HEK293T (cell line): Measurements from ENCODE around the gene RPTOR.

ENCODE experiments used
- CTCF ChIA-PET: fragments of 350-600 bp; formaldehyde crosslinking; extraction: SDS; loops from one replicate; lab custom pipeline; 2021; ENCODE audit warnings: antibody characterized with exemption, inconsistent platforms; lab: Yijun Ruan, JAX
- POLR2A ChIA-PET: fragments of 350-600 bp; formaldehyde crosslinking; extraction: SDS; loops from one replicate; lab custom pipeline; 2020; ENCODE audit warnings: antibody characterized with exemption, inconsistent platforms; lab: Yijun Ruan, JAX
- DNase-seq: peaks from one replicate; pipeline ENCODE4 v3.0.0; 2012; ENCODE audit warnings: mixed read lengths; ENCODE audit errors: extremely low spot score
- ARNT ChIP-seq: fragments of 450-650 bp; IDR thresholded peaks from 2 replicates; pipeline ENCODE4 v1.6.1; 2017; ENCODE audit warnings: mild to moderate bottlenecking
- BHLHE40 ChIP-seq: fragments of 450-650 bp; IDR thresholded peaks from 2 replicates; pipeline ENCODE4 v1.6.1; 2016; ENCODE audit warnings: mild to moderate bottlenecking, moderate library complexity, borderline replicate concordance
- CTBP1 ChIP-seq: fragments of 450-650 bp; IDR thresholded peaks from 2 replicates; pipeline ENCODE4 v1.6.1; 2016; ENCODE audit warnings: borderline replicate concordance
- ELF4 ChIP-seq: fragments of 450-650 bp; IDR thresholded peaks from 2 replicates; pipeline ENCODE4 v1.6.1; 2017; ENCODE audit warnings: antibody characterized with exemption
- FOXA1 ChIP-seq: fragments of 450-650 bp; IDR thresholded peaks from 2 replicates; pipeline ENCODE4 v1.6.1; 2016; ENCODE audit warnings: mild to moderate bottlenecking
- FOXK2 ChIP-seq: fragments of 450-650 bp; IDR thresholded peaks from 2 replicates; pipeline ENCODE4 v1.6.1; 2016; ENCODE audit warnings: mild to moderate bottlenecking
- FOXM1 ChIP-seq: fragments of 450-650 bp; IDR thresholded peaks from 2 replicates; pipeline ENCODE4 v1.6.1; 2017; ENCODE audit warnings: mild to moderate bottlenecking, borderline replicate concordance
- HDGF ChIP-seq: fragments of 450-650 bp; IDR thresholded peaks from 2 replicates; pipeline ENCODE4 v1.6.1; 2017; ENCODE audit warnings: antibody characterized with exemption, borderline replicate concordance
- L3MBTL2 ChIP-seq: fragments of 450-650 bp; conservative IDR thresholded peaks from 2 replicates; pipeline ENCODE4 v1.6.1; 2016; ENCODE audit warnings: mild to moderate bottlenecking
- LEF1 ChIP-seq: fragments of 450-650 bp; IDR thresholded peaks from 2 replicates; pipeline ENCODE4 v1.6.1; 2017; ENCODE audit warnings: mild to moderate bottlenecking, borderline replicate concordance
- NFRKB ChIP-seq: fragments of 450-650 bp; IDR thresholded peaks from 2 replicates; pipeline ENCODE4 v1.6.1; 2016; ENCODE audit warnings: mild to moderate bottlenecking, moderate library complexity
- SP1 ChIP-seq: fragments of 450-650 bp; IDR thresholded peaks from 2 replicates; pipeline ENCODE4 v1.6.1; 2017
- SUZ12 ChIP-seq: fragments of 450-650 bp; IDR thresholded peaks from 2 replicates; pipeline ENCODE4 v1.6.1; 2016; ENCODE audit warnings: mild to moderate bottlenecking
- TARDBP ChIP-seq: fragments of 450-650 bp; IDR thresholded peaks from 2 replicates; pipeline ENCODE4 v1.6.1; 2016
- ZNF384 ChIP-seq: fragments of 450-650 bp; IDR thresholded peaks from 2 replicates; pipeline ENCODE4 v1.6.1; 2016
- TF ChIP-seq, protein P1 (sequence below): fragments of 450-650 bp; IDR thresholded peaks from 2 replicates; pipeline ENCODE4 v1.6.1; 2016

RPTOR gene

DNA sequence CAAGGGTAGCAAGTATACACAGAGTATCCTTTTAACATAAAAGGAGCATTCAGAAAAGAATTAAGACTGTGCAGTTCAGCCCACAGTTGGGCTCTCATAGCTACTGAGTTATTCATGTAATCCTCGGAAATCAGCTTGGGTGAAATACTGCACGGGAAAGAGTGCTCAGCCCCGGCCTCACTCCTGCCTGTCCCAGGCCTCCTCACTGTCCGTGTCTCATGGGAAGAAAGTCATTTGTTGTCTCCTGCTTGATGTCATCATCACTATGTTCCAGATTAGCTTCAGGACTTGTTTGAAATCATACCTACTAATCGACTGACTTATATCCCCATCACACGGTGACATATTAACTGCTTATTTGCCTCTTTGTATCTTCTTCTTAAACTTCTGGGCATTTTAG lies 223.8 kb downstream of the RPTOR start:
- TF ChIP-seq NFRKB, result no peak
- TF ChIP-seq, protein P1, sequence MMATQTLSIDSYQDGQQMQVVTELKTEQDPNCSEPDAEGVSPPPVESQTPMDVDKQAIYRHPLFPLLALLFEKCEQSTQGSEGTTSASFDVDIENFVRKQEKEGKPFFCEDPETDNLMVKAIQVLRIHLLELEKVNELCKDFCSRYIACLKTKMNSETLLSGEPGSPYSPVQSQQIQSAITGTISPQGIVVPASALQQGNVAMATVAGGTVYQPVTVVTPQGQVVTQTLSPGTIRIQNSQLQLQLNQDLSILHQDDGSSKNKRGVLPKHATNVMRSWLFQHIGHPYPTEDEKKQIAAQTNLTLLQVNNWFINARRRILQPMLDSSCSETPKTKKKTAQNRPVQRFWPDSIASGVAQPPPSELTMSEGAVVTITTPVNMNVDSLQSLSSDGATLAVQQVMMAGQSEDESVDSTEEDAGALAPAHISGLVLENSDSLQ, result no peak
- TF ChIP-seq TARDBP, result no peak
- TF ChIP-seq LEF1, result no peak
- TF ChIP-seq ELF4, result no peak
- TF ChIP-seq CTBP1, result no peak
- no peak for TF ChIP-seq SP1
- no peak for TF ChIP-seq BHLHE40
- no peak for TF ChIP-seq FOXA1
- no peak for TF ChIP-seq FOXK2
- TF ChIP-seq ARNT, result no peak
- TF ChIP-seq HDGF, result no peak
- TF ChIP-seq ZNF384, result no peak
- no peak for TF ChIP-seq FOXM1
- no peak for TF ChIP-seq SUZ12
- TF ChIP-seq L3MBTL2, result no peak
- CTCF ChIA-PET, result no interaction called here
- POLR2A ChIA-PET, result no interaction called here
- no peak for DNase-seq

DNA sequence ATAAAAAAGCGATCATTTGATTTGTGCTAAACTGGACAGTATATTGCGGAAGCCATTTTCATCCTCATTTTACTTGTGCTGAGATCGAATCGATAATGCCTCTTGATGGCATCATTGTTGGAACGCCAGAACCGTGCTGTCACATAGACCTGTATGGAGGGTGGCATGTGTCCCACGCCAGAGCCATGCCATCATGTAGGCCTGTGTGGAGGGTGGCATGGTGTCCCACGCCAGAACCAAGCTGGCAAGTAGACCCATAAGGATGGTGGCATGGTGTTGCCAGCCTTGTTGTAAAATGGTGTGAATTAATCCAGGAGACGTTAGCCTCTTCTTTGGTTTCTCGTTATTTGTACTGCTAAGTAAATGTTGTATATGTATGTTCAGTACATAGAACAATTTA lies 224.3 kb downstream of the RPTOR start:
- TF ChIP-seq, protein P1, result no peak
- TF ChIP-seq ARNT, result no peak
- no peak for TF ChIP-seq CTBP1
- TF ChIP-seq ELF4, result no peak
- no peak for TF ChIP-seq ZNF384
- TF ChIP-seq FOXA1, result no peak
- TF ChIP-seq L3MBTL2, result no peak
- no peak for TF ChIP-seq TARDBP
- no peak for TF ChIP-seq LEF1
- no peak for DNase-seq
- ChIA-PET POLR2A (no interaction called here), CTCF (no interaction called here)

DNA sequence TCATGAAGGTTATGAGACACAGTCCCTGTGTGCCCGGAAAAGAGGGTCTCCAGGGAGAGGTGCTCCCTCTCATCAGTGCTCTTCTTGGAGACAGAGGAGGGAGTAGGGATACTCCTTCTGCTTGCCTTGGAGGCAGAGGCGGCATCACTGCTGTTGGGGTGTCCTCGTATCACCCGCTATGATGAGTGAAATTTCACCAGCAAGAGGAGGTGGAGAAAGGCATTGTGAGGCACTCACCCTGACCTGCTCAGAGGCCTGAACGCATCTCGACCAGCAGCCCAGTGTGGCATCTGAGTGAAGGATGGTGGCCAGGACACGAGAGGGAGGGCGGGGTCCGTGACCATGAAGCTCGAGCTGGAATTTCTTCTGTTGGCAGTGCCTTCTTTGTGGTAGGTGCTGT lies 224.9 kb downstream of the RPTOR start:
- TF ChIP-seq SP1 (no peak), ZNF384 (no peak), SUZ12 (no peak), NFRKB (no peak), TARDBP (no peak), FOXM1 (no peak), FOXA1 (no peak), ELF4 (no peak), BHLHE40 (no peak), FOXK2 (no peak), LEF1 (no peak), L3MBTL2 (no peak), ARNT (no peak)
- TF ChIP-seq, protein P1, result no peak
- ChIA-PET CTCF (no interaction called here), POLR2A (no interaction called here)
- DNase-seq, result no peak

DNA sequence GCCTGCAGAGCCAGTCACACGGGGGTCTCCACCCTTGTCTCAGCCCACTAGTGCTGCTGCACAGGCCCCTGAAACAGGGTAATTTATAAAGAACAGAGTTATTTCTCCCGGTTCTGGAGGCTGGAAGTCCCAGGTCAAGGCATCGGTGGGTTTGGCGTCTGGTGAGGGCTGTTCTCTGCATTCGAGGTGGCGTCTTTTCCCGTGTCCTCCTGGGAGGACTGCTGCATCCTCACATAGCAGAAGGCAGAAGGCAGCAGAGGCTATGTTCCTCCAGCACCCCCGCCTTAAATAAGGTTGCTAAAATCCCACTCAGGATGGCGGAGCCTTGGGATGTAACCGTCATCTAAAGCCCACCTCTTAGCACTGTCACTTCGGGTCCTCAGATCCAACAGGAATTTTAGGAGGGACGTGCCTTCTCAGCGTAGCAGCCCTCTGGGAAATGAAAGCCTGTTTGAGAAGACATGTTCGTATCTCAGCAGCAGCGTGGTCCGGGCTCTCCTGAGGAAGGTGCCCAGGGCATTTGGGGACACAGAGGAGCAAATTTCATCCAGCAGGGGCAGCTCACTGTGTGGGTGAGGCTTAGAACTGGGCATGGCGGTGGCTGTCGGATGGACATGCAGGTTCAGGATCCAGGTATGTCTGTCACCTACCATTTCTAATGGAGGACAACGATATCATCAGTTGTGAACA lies 225.4 kb downstream of the RPTOR start:
- DNase-seq, result no peak
- ChIA-PET POLR2A (no interaction called here), CTCF (no interaction called here)
- no peak for TF ChIP-seq ZNF384
- no peak for TF ChIP-seq FOXK2
- no peak for TF ChIP-seq ELF4
- no peak for TF ChIP-seq FOXA1
- no peak for TF ChIP-seq BHLHE40
- no peak for TF ChIP-seq NFRKB
- TF ChIP-seq ARNT, result no peak
- no peak for TF ChIP-seq TARDBP
- no peak for TF ChIP-seq L3MBTL2
- no peak for TF ChIP-seq SUZ12

DNA sequence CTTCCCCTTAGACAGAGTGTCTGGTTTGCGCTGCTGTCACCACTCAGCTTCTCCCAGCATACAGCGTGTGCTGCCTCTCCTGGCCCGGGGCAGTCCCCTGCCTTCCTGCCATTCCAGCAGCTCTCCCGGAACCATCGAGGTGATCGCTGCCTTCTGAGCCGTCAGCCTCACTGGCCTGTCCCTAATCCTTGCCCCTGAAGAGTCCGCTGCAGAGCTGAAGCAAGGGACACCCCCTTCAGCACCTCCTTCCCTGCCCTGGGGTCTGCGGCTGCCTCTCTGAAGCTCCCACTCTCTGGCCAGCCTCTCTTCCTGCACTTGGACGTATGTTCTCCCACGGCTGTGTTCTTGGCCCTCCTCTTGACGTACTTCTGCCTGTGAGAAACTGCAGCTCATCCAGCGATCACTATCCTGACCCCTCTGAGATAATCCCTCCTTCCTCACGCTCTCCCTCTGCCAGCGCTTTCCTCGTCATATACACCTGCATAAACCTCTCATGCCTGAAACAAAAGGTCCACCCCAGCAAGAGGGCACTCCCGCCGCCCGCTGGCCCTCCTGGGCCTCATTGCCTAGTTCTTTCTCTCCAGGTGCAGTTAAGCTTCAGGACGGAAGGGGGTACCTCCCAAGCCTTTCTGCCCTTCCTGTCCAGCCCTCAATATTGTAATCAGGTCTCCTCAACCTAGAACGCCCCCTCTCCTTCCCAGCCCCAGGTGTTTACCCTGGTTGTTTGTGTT lies 226.4 kb downstream of the RPTOR start:
- ChIA-PET CTCF (interaction anchor here (0.7 kb wide), 1 partner anchor 9 kb away, joined by 3 read pairs; no protein-coding TSS in a partner anchor), POLR2A (interaction anchor here (0.8 kb wide), 1 partner anchor 30 kb away, joined by 3 read pairs; no protein-coding TSS in a partner anchor)
- TF ChIP-seq BHLHE40, result no peak
- no peak for TF ChIP-seq FOXM1
- no peak for TF ChIP-seq SUZ12
- TF ChIP-seq FOXA1, result no peak
- TF ChIP-seq FOXK2, result no peak
- no peak for TF ChIP-seq HDGF
- no peak for TF ChIP-seq L3MBTL2
- TF ChIP-seq TARDBP, result no peak
- no peak for TF ChIP-seq LEF1
- TF ChIP-seq NFRKB, result no peak
- TF ChIP-seq SP1, result no peak
- no peak for TF ChIP-seq ELF4
- TF ChIP-seq, protein P1, result no peak
- no peak for DNase-seq
